Measurements from ENCODE around the gene PBRM1. TPM values are rescaled to one million over a fixed set of nuclear protein-coding genes. Genes with fewer than 3 reads are reported as not detected.
A peak's percentile ranks its signal among the peaks of the same experiment; 100 is the strongest.

Gene PBRM1
- total RNA-seq, 4 donors from 2014 or later = 51.6 to 78.7 (median 74.0) TPM

DNA sequence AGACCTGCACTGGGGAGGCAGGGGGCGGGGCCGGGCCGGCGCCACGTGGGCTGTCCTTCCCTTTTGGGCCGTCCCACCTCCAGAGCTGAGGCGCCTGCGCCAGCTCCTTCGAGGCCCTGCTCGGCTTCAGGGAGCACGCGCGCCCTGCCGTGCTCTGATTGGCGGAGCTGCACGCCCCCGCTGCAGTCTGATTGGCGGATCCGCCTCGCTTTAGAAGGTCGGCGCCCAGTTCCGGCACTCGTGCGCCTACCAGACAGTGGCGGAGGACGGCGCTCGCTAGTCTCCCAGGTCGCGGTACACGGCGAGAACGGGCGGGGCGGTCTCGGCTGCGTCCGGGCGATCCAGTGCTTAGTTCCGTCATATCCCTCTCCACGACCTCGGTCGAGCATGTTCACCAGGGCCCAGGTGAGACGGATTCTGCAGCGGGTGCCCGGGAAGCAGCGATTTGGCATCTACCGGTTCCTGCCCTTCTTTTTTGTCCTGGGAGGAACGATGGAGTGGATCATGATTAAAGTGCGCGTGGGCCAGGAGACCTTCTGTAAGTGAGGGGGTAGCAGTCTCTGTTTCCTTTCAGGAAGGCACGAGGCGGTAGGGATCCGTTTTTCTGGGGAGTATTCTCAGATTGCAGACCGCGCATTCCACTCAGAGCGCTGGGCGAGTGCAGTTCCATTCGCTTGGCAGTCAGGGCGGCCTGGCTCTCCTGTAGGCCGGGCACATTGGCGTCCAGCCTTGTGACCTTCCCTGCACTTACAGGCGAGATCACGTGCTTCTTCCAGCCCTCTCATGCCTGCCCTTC lies 149.1 kb downstream of the PBRM1 start, which contains the start of gene UQCC5:
Gene UQCC5, plus strand, starts transcription at position 237 of the 796 bp plus-strand sequence. Its CDS starts 151 bp downstream, at position 388.
- TF ChIP-seq, protein P1, sequence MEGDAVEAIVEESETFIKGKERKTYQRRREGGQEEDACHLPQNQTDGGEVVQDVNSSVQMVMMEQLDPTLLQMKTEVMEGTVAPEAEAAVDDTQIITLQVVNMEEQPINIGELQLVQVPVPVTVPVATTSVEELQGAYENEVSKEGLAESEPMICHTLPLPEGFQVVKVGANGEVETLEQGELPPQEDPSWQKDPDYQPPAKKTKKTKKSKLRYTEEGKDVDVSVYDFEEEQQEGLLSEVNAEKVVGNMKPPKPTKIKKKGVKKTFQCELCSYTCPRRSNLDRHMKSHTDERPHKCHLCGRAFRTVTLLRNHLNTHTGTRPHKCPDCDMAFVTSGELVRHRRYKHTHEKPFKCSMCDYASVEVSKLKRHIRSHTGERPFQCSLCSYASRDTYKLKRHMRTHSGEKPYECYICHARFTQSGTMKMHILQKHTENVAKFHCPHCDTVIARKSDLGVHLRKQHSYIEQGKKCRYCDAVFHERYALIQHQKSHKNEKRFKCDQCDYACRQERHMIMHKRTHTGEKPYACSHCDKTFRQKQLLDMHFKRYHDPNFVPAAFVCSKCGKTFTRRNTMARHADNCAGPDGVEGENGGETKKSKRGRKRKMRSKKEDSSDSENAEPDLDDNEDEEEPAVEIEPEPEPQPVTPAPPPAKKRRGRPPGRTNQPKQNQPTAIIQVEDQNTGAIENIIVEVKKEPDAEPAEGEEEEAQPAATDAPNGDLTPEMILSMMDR (IDR thresholded peaks at IDR 0.05) = no peak
- peak in 1 of 2 donors; percentile 54 for TF ChIP-seq POLR2A (IDR thresholded peaks at IDR 0.05)
- peak within 1 kb of the TSS; percentile 78 for H3K4me3 ChIP-seq (ENCODE audit: low read depth, poor library complexity, severe bottlenecking)
- intact Hi-C loops (cut with DNase I; ENCODE audit: low total_unique reads) = no loop called here
- peak; percentile 96 to 99 for DNase-seq (ENCODE audit: low spot score in 2 of 2)
- WGBS, 2 donors = 0 to 1% methylated on average over 25 to 37 of the region's 65 CpGs

DNA sequence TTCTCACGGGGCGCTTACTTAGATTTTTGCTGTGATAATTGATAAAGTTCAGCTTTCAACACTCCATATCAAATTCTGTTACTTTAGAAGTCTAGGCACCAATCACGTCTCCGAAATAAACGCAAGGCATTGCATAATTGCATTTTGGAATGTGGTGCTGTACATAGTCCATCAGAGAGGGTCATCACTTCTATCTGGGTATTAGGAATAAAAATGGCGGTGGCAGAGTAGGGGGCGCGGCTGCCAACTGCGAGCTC lies 149.7 kb downstream of the PBRM1 start:
- DNase-seq (ENCODE audit: low spot score in 2 of 2) = no peak
- intact Hi-C loops (cut with DNase I; ENCODE audit: low total_unique reads) = no loop called here
- no peak for TF ChIP-seq POLR2A (IDR thresholded peaks at IDR 0.05)
- TF ChIP-seq, protein P1 (IDR thresholded peaks at IDR 0.05) = no peak
- no peak overlapping the region for H3K4me3 ChIP-seq (ENCODE audit: low read depth, poor library complexity, severe bottlenecking)
- 10% methylated on average over 8 to 9 of the region's 9 CpGs for WGBS, 2 donors

DNA sequence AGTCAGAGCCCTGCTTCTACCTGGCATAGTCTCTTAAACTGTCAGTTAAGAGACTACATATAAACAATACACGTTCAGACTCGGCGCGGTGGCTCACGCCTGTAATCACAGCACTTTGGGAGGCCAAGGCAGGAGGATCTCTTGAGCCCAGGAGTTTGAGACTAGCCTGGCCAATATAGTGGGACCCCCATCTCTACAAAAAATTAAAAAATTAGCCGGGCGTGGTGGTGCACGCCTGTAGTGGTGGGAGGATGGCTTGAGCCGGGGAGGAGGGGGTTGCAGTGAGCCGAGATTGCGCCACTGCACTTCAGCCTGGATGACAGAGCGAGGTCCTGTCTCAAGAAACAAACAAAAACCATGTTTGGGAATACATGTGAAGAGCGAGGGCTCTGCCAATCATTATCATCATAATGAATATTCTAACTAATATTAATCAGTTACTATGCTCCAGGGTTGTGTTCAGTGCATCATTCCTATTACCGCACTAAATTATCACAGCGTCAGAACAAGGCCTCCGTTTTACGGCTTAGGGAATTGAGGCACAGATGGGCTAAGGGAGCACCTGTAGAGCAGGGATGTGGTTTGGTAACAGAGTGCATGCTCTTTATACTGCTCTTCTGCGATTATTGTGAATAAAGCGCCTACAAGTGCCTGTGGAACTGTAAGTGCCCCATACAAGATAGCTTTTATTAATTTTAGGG lies 150.2 kb downstream of the PBRM1 start:
- intact Hi-C loops (cut with DNase I; ENCODE audit: low total_unique reads) = no loop called here
- H3K4me3 ChIP-seq (ENCODE audit: low read depth, poor library complexity, severe bottlenecking) = no peak overlapping the region
- 86 to 87% methylated on average over 19 of the region's 19 CpGs for WGBS, 2 donors
- no peak for TF ChIP-seq POLR2A (IDR thresholded peaks at IDR 0.05)
- TF ChIP-seq, protein P1 (IDR thresholded peaks at IDR 0.05) = no peak
- peak in 1 of 2 donors; percentile 72 for DNase-seq (ENCODE audit: low spot score in 2 of 2)

DNA sequence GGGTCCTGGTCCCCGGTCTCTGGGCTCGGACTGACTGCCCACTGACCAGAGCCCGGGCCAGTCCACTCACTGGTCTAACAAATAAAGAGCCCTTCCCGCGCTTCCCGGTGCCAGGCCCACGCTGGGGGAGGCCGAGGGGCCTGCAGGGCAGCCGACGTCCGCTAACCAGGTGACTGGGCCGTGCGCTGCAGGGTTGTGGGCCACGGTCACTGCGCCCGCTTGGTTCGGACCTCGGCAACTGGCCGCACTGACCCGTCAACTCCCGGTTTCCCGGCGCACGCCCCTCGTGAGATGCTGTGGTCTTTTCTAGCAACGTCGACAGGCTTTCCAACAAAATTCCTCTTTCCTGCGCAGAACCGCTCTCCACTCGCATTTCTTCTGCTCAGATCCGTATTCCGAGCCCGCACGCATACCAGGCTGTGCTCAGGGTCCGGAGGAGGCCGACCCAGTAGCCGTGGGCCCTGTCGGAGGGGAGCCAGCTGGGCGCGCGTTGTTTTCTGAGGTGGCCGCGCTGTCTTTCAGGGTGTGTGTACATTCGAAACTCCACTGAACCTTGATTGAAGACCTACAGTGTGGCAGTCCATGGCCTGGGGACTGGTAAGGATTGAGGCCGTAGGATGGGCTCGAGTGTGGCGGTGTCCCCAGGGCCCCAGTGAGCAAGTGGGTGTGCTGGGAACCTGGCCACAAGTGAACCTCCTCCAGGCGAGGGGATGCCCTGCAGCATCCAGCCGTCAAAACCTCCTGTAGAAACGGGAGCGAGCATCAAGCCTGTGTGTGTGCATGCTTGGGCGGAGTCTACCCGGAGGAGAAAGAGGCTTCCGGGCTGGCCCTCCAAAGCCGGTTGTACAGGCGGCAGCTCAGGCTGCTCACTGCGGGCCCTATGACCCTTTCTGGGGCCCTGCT lies 151.2 kb downstream of the PBRM1 start:
- intact Hi-C loops (cut with DNase I; ENCODE audit: low total_unique reads) = no loop called here
- 34 to 39% methylated on average over 39 to 53 of the region's 57 CpGs for WGBS, 2 donors
- TF ChIP-seq, protein P1 (IDR thresholded peaks at IDR 0.05) = no peak
- TF ChIP-seq POLR2A (IDR thresholded peaks at IDR 0.05) = no peak

DNA sequence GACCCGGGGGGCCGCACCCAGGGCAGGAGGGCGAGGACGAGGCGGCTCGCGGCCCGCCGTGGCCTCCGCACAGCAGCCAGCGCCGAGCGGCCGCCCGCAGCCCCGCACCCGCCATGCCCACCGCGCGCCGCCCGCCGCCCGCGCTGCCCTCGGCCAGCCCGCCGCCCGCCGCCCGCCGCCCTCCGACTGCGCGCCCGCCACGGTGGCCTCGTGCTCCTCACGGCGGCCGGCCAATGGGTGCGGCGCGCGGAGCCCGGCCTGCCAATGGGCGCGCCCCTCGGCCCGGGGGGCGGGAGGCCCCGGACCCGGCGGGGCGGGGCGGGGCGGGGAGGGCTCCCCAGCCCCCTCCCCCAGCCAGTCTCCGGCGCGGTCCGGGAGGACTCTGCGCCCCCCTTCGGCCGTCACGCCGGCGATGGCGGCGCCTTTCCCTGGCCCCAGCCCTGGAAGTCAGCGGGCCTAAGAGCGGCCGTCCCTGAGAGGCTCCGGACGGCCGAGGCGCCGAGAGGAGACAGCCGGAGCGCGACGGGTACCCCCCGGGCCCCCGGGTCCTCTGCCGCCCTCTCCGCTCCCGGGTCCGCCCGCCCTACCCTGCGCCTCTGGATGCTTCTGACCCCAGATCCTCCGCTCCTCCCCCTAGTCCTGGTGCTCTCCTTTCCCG lies 152.0 kb downstream of the PBRM1 start, which contains the start of gene NT5DC2:
Gene NT5DC2, minus strand, starts transcription at position 235 of the 658 bp plus-strand sequence. Its CDS starts 120 bp downstream, at position 115.
- no peak for TF ChIP-seq POLR2A (IDR thresholded peaks at IDR 0.05)
- TF ChIP-seq, protein P1 (IDR thresholded peaks at IDR 0.05) = no peak
- peak within 1 kb of the TSS; percentile 46 for H3K4me3 ChIP-seq (ENCODE audit: low read depth, poor library complexity, severe bottlenecking)
- WGBS, 2 donors = 3 to 7% methylated on average over 3 to 8 of the region's 91 CpGs
- intact Hi-C loops (cut with DNase I; ENCODE audit: low total_unique reads) = no loop called here
- peak in 1 of 2 donors; percentile 91 for DNase-seq (ENCODE audit: low spot score in 2 of 2)

More for the DNA sequence above, 151.2 kb downstream of the PBRM1 start:
- H3K4me3 ChIP-seq (ENCODE audit: low read depth, poor library complexity, severe bottlenecking) = peak overlapping the region; percentile 37
- peak in 1 of 2 donors; percentile 88 for DNase-seq (ENCODE audit: low spot score in 2 of 2)
